ENCODE results near the gene RAP2A.

RAP2A gene

DNA sequence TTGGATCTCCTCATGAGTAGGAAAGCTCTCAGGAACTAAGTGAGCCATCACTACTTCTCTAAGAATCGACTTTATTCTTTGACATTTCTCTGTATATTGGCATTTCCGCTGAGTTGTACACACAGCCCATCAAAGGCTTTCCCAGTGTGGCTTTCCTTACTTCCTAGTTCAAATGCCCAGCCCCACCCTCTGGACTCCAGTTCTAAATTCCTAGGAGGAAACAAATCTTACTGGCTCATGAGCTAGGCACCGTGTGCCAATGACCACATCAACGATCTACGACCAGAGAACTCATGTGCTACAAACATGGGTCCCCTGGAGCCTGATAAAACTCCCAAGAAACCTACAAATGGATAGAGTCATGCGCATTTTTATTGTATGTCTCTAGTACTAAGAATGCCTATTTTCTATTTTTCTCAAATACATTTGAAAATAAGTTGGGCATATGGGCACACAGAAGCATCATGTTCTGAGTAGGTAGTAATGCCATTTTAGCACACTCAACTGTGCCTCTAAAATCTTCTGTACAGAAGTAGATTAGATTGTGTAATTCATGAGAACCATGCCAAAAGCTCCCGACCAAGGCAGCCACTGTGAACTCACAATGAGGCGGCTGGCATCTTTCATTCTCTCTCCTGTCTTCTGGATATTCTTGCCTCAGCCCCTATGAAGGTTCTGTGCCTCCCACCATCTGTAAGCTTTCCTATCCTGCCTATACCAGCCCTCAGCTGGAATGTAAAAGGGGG, 10.5 kb upstream of the RAP2A start:
- no peak for DNase-seq

DNA sequence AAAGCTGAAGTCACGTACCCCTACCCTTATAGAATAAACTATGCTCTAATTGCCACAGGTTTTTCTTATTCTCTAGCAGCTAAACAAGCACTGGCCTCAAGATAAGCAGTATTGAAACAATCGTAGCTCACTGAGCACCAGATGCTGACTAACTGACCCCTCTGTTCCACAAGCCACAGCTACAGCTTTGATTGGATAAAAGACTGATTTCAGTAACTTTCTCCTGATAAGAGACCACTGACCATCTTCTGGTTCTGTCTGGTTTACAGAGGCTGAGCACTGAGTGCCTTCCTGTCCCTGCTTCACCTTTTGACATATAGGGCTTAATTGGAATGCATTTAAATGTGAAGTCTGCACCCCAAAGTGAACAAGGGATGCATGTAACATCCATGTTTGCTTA, 8.4 kb upstream of the RAP2A start:
- no peak for DNase-seq

DNA sequence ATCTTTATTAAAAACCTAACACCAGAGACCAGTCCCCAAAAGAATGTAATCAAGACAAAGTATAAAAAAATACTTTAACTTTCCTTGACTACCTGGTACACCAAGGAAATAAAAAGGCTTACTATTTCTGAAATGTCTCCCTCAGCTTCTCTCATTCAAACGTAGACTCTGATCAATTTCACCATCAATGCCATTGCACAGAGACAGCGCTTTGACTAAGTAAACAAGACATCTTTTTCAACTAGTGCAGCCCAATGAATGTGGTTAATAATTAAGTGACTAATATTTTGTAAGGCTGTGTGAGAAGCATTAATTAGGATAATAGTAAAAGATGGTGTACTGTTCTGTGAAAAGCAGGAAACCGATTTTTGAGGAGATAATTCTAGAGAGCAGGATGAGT, 7.3 kb upstream of the RAP2A start:
- DNase-seq = no peak

DNA sequence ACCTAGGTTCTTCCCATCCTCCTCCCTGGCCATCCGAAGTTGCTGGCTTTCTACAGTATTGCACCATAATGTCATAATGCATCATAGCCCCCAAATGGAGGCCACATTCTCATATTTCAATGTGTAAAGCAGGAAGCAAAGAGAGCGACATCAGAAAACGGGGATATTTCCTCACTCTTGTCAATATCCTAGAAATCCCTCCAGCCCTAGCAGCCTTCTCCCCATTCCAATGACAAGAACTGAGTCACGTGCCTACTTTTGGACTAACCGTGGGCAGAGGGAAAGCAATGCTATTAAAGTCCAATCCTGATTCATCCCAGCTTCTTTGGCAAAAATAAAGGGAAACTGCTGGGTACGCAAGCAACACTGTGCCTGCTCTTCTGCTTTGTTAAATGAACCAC, 4.3 kb upstream of the RAP2A start:
- DNase-seq = no peak

DNA sequence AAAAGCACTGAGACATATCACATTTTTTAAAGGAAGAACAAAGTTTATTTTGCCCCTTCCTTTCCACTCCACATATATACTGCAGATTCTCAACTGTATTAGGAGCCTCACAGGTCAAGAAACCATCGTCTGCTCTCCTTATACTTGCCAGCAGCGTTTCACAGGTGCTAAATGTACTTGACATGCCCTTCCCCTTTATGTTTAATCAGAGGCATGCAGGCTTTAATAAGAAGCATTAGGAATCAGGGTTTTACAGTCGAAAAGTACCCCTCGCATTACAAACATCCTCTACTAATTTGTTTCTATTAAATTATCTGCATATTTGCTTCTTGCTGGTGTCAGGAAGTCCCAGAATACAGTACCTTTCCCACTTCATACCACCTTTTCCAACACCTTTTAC, 3.7 kb upstream of the RAP2A start:
- DNase-seq = no peak

DNA sequence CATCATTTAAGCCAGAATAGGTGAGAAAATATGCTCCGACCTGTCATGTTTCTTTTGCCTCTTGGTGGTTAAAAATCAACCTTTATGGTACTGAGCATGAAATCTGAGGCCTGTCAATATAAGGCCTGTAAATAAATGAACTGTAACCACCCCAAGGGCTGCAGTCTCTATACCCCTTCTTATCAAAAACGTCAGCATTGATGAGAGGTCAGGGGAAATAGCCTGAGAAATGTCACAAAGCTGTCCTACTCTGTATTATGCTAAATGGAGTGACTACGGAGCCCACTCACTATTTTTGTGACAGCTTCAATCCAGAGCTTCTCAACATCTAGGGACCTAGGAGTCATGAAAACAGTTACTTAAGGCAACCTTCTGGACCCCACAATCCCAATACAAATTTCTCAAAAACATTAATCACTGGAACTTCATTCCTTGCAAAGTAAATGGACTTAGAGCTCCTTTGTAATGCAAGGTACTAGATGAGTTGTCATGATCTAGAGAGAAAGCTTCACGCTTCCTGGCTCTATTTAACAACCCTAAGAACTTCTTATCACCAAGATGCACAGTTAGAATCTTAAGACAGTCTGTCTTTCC, 2.7 kb upstream of the RAP2A start:
- DNase-seq = no peak

DNA sequence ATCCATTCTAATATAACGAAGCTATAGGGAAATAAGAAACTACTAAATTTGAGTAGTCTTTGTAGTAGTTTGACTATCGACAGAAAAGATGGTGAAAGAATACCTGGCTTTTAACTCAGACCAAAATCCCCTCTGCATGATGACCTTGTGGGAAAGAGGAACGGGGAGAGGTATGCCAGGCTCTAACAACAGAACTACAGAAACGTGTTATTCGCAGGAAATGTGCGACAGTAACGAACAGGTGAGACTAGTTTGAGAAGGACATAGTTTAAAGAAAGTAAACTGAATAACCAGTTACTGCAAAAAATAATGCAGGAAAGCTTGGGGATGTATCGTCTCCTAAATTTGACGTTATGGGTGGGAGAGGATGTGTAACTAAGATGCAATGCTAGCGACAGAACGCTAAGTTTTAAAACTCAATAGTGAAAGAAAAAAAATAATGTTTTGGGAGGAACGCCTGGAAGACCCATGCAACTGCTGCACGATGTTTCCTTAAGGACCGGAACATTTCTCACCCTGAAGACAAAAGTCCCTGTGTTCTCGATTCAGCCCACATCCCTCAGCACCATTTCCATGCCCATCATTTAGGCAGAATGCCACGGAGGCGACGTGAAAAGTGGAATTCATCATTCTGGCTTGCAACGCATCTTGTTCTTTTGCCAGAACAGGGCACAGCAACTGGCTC, 1.6 kb upstream of the RAP2A start:
- no peak for DNase-seq

DNA sequence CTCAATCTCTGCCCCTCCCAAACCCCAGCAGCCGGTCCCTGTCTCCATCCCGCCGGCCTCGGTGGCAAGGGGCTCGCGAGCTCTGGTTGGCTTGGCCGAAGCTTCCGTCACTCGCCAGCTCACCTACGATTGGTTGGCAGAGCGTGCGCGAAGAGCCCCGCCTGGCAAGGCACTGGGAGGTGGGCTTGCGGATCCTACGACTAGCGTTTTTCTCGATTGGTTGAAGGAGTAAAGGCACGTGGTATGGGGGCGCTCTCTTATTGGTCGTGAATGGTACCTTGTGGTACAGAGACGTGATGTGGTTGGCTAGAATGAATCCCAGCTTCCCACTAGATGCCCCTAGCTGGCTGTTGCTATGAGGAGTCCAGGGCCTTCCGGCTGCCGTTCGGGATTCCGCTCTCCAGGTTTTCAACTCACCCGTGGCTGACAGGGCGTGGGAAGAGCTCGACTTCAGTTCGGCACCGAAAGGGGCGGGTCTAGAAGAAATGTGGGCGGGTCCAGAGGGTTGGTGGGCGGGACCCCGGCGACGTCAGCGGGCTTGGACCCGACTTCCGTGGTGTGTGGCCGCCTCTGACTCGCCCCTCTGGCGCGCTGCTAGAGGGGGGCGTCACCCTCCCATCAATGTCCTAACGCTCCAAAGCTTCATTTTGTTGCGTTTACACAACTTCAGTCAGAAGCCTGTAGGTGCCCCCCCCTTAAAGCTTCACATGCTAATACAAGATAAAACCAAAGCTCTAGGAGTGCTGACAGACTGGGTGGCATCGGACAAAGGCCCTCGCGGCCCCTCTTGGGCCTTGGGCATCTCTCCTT, 847 bp upstream of the RAP2A start:
- DNase-seq = peak; percentile 98

DNA sequence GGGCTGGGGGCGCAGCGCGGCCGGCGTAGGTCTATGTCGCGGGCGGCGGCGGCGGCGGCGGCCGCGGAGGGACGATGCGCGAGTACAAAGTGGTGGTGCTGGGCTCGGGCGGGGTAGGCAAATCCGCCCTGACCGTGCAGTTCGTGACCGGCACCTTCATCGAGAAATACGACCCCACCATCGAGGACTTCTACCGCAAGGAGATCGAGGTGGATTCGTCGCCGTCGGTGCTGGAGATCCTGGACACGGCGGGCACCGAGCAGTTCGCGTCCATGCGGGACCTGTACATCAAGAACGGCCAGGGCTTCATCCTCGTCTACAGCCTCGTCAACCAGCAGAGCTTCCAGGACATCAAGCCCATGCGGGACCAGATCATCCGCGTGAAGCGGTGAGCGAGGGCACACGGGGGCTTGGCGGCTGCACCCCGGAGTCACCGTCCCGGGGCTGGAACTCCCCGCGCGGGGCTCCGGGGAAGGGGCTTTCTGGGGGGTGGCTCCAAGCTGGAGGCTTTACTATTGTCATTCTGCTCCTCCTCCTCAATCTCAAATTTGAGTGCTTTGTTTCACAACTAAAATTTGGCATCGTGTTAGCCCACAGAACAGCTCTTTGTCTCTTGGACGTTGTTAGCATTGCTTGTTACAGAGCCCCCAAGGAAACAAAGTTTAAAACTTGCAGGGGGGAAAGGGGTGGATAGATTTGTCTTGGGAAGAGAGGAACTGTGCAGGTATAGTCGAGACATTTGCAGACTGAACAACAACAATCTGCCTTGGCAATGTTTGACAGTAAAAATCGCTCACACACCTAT, 630 bp downstream of the RAP2A start:
- peak; percentile 40 for DNase-seq

DNA sequence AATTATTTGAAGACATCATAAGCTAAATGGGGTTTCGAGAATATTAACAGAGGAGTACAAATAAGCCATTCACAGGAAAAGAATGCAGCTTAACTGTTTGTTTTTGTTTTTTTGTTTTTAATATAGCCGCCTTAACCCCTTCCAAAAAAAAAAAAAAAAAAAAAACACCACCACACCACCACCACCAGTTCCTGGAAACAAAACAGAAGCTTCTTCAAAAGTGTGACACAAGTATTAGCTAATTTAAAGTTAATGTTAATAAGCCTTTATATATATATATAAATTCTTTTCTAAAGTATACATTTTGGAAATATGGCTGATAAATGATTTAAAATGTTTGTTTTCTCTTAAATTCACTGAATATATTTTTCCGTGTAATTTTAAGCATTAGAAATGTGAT, 1.4 kb downstream of the RAP2A start:
- DNase-seq = no peak

DNA sequence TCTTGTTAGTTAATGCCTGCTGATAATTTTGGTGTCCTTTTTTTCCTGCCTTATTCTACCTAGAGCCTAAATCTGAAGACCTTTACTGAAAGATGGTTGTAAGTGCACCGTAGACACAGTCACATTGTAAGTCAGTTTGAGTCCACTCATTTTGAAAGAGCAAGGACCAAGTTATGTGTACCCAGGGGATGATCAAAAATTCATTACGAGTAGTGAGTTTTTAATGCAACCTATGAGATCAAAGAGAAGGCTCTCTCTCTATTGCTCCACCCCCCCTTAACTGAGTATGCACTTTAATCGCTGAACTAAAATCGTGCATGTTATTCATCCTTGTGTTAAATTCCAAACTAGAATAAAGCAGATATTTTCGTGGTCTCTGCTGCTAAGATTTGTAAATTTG, 1.8 kb downstream of the RAP2A start:
- DNase-seq = no peak

DNA sequence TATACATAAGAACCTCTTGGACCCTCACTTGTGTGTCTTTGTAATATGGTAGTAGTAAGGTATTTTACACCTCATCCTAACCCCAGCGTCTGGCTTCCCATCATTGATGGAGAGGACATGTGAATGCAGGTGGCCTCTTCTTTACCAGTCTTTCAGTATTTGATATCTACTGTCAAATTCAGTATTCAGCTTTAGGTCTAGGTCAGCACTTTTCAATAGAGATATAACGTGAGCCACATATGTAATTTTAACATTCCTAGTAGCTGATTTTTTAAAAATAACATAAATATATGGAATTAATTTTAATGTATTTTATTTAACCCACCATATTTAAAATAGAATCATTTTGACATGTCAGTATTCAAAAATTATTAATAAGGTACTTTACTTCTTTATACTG, 2.9 kb downstream of the RAP2A start:
- no peak for DNase-seq

DNA sequence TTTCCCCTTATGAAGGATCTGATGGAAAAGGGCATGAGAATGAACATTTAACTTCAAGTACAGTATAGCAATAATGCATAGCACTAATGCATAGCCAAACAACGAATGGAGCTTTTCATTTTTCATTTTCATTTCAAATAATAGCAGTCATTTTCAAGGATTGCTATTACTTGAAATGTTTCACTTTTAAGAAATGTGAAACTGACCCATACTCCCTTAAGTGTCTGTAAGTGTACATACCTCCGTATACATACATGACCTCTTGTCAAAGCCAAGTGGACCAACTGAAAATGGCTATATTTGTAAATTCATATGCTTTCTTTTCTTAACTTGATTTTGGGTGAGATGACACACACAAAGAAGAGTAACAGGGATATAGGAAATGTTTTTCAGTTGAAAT, 3.8 kb downstream of the RAP2A start:
- no peak for DNase-seq

DNA sequence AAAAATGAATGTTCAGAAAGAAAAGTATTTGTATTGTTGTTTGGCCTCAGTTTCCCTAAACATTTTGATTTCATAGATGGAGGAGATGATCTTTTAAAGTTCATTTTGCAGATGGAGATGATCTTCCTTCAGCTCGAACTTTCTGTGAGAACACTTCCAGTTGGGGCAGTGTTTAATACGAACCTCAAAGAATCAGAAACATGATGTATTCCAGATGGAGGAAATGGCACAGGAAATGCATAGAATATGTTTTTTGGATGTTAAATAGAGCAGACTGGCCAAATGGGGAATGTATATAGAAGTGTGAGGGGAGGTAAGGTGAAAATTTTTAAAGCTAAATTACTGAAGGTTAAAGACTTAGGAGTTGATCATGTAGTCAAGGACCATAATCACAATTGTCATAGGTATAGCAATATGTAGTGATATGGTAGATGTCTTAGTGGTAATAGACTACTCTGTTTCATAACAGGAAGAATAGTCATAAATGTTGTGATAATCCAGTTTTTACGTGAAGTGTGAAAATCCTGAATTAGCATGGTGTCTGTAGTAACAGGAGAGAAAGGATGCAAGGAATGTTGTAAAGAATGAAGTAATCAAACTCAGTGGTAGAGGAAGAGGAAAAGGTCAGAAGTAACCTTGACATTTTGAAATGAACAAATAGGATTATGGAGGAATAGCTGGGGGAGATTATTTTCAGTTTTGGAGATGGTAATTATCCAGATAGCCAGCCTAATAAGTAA, 5.1 kb downstream of the RAP2A start:
- no peak for DNase-seq

DNA sequence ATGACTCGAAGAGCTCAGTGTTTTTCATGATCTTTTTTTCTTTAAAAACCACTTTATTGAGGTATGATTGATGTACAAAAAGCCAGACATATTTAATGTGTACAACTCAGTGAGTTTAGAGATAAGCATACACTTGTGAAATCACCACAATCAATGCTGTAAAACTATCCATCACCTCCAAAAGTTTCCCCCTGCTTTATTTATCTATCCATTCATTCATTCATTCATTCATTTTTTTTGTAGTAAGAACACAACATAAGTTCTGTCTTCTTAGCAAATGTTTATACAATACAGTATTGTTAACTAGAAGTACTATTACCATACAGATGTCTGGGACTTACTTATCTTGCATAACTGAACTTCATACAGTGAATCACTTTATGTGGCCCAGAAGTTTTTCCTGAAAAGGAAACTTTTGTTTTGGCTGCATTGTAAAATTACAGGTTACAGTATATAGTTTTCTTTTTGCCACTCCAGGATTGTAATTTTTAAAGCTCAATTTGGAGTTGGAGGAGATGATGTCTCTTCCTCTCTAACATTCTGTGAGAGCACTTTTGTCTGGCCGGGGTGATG, 6.7 kb downstream of the RAP2A start:
- no peak for DNase-seq

DNA sequence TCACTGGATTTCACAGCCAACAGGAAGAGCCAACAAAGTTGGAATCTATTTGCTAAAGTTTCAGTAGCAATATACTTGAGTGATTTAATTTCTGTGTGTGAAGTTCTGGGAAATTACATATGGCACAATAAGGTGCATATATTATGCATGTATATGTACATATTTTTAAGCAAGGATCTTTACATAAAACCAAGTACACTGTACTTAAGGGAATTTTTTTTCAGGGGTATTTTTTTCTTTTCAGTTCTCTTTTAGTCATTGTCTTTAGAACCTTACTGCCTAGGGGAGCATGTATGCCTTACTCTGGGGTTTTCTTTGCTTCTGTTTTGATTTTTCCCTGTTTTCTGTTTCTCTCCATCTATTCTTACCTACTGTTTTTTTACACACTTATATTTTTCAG, 7.4 kb downstream of the RAP2A start:
- no peak for DNase-seq

DNA sequence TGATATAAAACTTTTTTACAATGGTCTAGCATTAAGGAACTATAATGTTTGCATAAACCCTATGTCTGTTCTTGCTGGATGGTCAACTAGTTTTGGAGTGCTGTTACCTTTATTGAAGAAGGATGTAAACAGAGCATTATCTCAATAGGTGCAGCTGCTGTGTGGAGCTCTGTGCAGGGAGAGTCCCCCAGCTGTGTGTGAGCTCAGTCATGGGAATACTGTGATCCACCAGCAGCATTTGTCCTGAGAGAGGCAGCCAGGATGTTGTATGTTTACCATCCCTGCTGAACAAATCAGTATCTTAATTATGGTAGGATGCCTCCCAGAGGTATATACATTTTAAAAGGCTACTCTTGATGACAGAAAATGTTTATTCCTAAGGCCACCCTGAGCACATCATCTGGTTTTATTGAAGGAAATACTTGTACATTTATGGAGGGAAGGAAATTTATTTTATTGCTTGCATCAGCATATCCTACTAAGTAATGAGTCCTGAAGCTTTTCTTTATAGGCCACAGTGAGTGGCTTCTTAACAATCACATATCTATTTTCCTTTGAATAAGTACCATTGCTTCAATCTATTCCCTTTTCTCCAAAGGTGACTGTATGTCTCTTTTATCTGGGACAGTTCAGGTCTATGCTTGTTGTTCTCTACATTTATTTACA, 11.7 kb downstream of the RAP2A start:
- no peak for DNase-seq

DNA sequence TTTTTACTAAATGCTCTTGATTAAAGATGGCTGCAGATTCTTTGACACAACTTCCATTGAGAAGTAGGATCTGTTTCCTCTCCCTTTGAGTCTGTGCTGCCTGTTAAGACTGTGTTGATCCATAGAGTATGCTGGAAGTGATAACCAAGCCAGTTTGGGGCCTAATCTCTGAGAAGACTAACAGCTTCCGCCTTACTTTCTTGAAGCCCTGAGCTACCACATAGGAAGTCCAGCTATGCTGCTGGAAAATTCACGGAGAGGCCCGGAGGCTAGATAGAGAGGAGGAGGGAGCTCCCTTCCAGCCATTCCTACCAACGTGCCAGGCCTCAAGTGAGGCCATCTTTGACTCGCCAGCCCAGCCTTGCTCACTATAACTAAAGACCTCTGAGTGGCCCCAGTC, 12.5 kb downstream of the RAP2A start:
- DNase-seq = no peak

DNA sequence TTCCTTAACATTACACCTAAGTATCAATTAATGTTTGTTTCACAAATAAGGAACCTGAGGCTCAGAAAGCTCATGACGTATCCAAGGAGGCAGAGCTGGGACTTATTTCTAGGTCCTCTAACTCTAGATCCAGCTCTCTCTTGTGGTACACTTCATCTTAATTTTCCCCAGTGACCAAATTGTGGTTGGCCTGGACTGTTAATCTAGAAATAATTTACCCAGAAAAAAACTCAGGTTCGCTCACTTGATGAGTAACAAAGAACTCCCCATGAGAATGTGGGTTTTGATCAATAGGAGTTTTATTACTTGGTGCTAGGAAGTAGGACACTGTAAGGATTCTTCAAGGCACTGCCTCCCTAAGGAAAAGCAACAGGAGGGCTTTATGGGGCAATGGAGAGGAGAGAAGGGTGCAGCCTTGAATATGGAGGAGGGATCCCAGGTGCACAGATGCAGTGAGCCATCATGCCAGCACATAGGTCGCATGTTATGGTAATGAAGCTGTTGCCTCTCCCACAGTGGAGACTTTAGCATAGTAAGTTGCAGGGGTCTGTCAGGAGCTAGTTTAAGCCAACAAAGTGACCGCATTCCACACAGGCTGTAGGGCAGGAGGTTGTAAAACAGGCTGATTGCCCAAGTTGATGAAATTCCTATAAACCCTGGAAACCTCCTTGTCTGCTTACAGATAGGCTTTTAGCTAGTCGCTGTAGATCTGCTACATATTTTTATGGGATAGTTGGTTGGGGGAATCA, 14.7 kb downstream of the RAP2A start:
- no peak for DNase-seq

DNA sequence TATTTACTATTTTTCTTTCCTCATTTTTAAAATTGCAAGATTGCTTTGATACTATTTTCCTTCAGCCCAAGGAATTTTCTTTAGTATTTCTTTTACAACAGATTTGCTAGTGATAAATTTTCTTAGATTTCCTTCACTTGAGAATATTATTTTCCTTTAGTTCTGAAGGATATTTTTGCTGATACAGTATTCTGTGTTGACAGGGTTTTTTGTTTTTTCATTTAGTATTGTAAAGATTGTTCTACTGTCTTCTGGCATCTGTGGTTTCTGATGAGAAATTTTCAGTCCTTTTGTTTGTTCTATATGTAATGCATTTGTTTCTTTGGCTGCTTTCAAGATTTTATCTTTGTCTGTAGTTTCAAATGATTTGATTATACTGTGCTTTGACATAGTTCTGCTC, 20.7 kb downstream of the RAP2A start:
- no peak for DNase-seq
